Measurements from ENCODE around the gene MYCBP2.

The MYCBP2 gene

GRCh38 chr13:77093735-77094134 is 233.2 kb downstream of the MYCBP2 start:
- no peak for DNase-seq (ENCODE audit: low spot score)

GRCh38 chr13:77084755-77085154 is 242.1 kb downstream of the MYCBP2 start:
- no peak for DNase-seq (ENCODE audit: low spot score)

- DNase-seq (ENCODE audit: low spot score): no peak
Observed at GRCh38 chr13:77079902-77080413, 246.9 kb downstream of the MYCBP2 start.

GRCh38 chr13:77067519-77067918 is 259.4 kb downstream of the MYCBP2 start:
- DNase-seq (ENCODE audit: low spot score): no peak

GRCh38 chr13:77065461-77066147 is 261.3 kb downstream of the MYCBP2 start:
- DNase-seq (ENCODE audit: low spot score): peak; percentile 34

GRCh38 chr13:77062097-77062496 is 264.8 kb downstream of the MYCBP2 start:
- DNase-seq (ENCODE audit: low spot score): no peak

GRCh38 chr13:77061362-77061761 is 265.5 kb downstream of the MYCBP2 start:
- no peak for DNase-seq (ENCODE audit: low spot score)

GRCh38 chr13:77056886-77057285 is 270.0 kb downstream of the MYCBP2 start:
- DNase-seq (ENCODE audit: low spot score): no peak

- DNase-seq (ENCODE audit: low spot score): no peak
Observed at GRCh38 chr13:77056382-77056781, 270.5 kb downstream of the MYCBP2 start.

- no peak for DNase-seq (ENCODE audit: low spot score)
Observed at GRCh38 chr13:77055158-77055557, 271.7 kb downstream of the MYCBP2 start.

- no peak for DNase-seq (ENCODE audit: low spot score)
Observed at GRCh38 chr13:77053192-77053591, 273.7 kb downstream of the MYCBP2 start.

- DNase-seq (ENCODE audit: low spot score): no peak
Observed at GRCh38 chr13:77048681-77049080, 278.2 kb downstream of the MYCBP2 start.

- no peak for DNase-seq (ENCODE audit: low spot score)
Observed at GRCh38 chr13:77047649-77048343, 279.1 kb downstream of the MYCBP2 start.

GRCh38 chr13:77042566-77043177 is 284.2 kb downstream of the MYCBP2 start:
- no peak for DNase-seq (ENCODE audit: low spot score)

- no peak for DNase-seq (ENCODE audit: low spot score)
Observed at GRCh38 chr13:77040835-77041234, 286.1 kb downstream of the MYCBP2 start.

GRCh38 chr13:77040076-77040475 is 286.8 kb downstream of the MYCBP2 start:
- no peak for DNase-seq (ENCODE audit: low spot score)

- no peak for DNase-seq (ENCODE audit: low spot score)
Observed at GRCh38 chr13:77038907-77039480, 287.9 kb downstream of the MYCBP2 start.

GRCh38 chr13:77036279-77036678 is 290.6 kb downstream of the MYCBP2 start:
- no peak for DNase-seq (ENCODE audit: low spot score)

GRCh38 chr13:77034881-77035280 is 292.0 kb downstream of the MYCBP2 start:
- no peak for DNase-seq (ENCODE audit: low spot score)

GRCh38 chr13:77033717-77034302 is 293.1 kb downstream of the MYCBP2 start:
- no peak for DNase-seq (ENCODE audit: low spot score)

- DNase-seq (ENCODE audit: low spot score): no peak
Observed at GRCh38 chr13:77031656-77032243, 295.1 kb downstream of the MYCBP2 start.

GRCh38 chr13:77029436-77029835 is 297.5 kb downstream of the MYCBP2 start:
- no peak for DNase-seq (ENCODE audit: low spot score)
